Heart left ventricle (tissue), 16 donors: ENCODE results near the gene ZNF620. TPM values are rescaled to one million over a fixed set of nuclear protein-coding genes. Genes with fewer than 3 reads are reported as not detected.

Experiments
- ATAC-seq, 4 donors: fragments of 200-7000 bp; cut with Tn5 transposase; one replicate each; pipeline ENCODE4 v1.9.1; 2020 to 2022; ENCODE audit warnings: moderate library complexity in 4 of 4, mild to moderate bottlenecking in 3 of 4, moderate number of reproducible peaks in 1 of 4
- DNase-seq, 5 donors: peaks; one replicate each; pipeline ENCODE4 v3.0.0-alpha.2; 2020
- H3K27ac ChIP-seq, 12 donors: fragments of 200-600 bp; sonication (generic) in 4 of 12; one replicate each; pipeline versions ENCODE4 v1.5.0 to v1.8.0; 2016 to 2022; ENCODE audit warnings: mild to moderate bottlenecking in 2 of 12
- H3K27me3 ChIP-seq, 9 donors: fragments of 200-600 bp; sonication (generic) in 2 of 9; one replicate each; pipeline versions ENCODE4 v1.5.1 to v1.8.0; 2016 to 2022; ENCODE audit warnings: mild to moderate bottlenecking in 3 of 9
- H3K36me3 ChIP-seq, 9 donors: fragments of 200-600 bp; sonication (generic) in 2 of 9; one replicate each; pipeline versions ENCODE4 v1.5.0 to v1.8.0; 2018 to 2022; ENCODE audit warnings: mild to moderate bottlenecking in 2 of 9
- H3K4me1 ChIP-seq, 12 donors: fragments of 200-600 bp; sonication (generic) in 4 of 12; one replicate each; pipeline versions ENCODE4 v1.5.0 to v1.8.0; 2016 to 2022; ENCODE audit warnings: mild to moderate bottlenecking in 3 of 12
- H3K4me3 ChIP-seq, 12 donors: fragments of 200-600 bp; sonication (generic) in 4 of 12; one replicate each; pipeline versions ENCODE4 v1.5.0 to v1.8.0; 2017 to 2022; ENCODE audit warnings: mild to moderate bottlenecking in 9 of 12, moderate library complexity in 4 of 12
- H3K9me3 ChIP-seq, 12 donors: fragments of 200-600 bp; sonication (generic) in 4 of 12; one replicate each; pipeline versions ENCODE4 v1.5.0 to v1.8.0; 2016 to 2022; ENCODE audit warnings: mild to moderate bottlenecking in 1 of 12
- POLR2A ChIP-seq, 2 donors: fragments of 450-650 bp; IDR thresholded peaks; one replicate each; pipeline ENCODE4 v1.6.1; 2017; ENCODE audit warnings: antibody characterized with exemption in 2 of 2, mild to moderate bottlenecking in 2 of 2, moderate library complexity in 2 of 2
- WGBS, 4 donors: extraction: QIAGEN DNeasy Blood & Tissue Kit in 2 of 4; methylation state at CpG; one replicate each; pipeline versions ENCODE4 v1.1.5 to v1.1.7; 2013 to 2018; 5-methylcytosine and 5-hydroxymethylcytosine counted together
- intact Hi-C, 10 donors: fragments of 100-400 bp; cut with DNase I; formaldehyde crosslinking; loops; one replicate each; pipeline versions ENCODE4 v1.11.1 to v1.14.2; 2022
- polyA plus RNA-seq, 2 donors: library from polyadenylated mRNA; stranded (reverse); fragments of 200-250 nt; gene quantifications; one replicate each; pipeline ENCODE4 v1.2.3, GENCODE V29; 2013
- total RNA-seq, 9 donors: library from RNA; depleted of rRNA in 2 of 9; stranded (reverse); fragments of >200 nt in 2 of 9; fragmentation: NEBNext Ultra II Directional in 3 of 9; extraction: Animal tissue kit (Norgen Biotek cat#: 25700) in 3 of 9; gene quantifications; one replicate each; pipeline versions ENCODE4 v1.1.0 to v1.2.4, GENCODE V29; 2016 to 2023
- TF ChIP-seq, protein P1 (sequence below), 12 donors: fragments of 200-600 bp; sonication (generic) in 4 of 12; IDR thresholded peaks; one replicate each; pipeline versions ENCODE4 v1.5.0 to v1.8.0; 2018 to 2022; ENCODE audit warnings: antibody characterized with exemption in 12 of 12, mild to moderate bottlenecking in 5 of 12
- donor health status: ischemic (EF 13 %, LVEDD 7.1; RV severe dilation, severe dysfunction).
- donor health status: healthy with polysubstance abuse.
- donor health status: DM: no; HTN: yes; CAD: no.
- donor health status: DM: no; HTN: no; CAD: no.
- donor health status: ischemic (EF 25% LVEDD 6.9; RV normal size, moderate dysfunction).
- donor health status: ischemic (EF 25% LVEDD 5.7; RV mildly dilated, moderate dysfunction).
- donor health status: healthy.
- donor health status: DM: yes; HTN: yes; CAD: no.
- donor health status: ischemic (EF 35%, LVEDD 5.7; RV mildly dilated, moderate dysfunction).
- donor health status: nonischemic (EF 11% LVEDD 7.7; RV severe dilation, severe dysfunction).
- donor health status: DM: yes; HTN: yes; CAD: no.
- donor health status: PGD.
- donor health status: ischemic (EF 29% LVEDD 5.4; RV normal size, mild dysfunction).
- donor health status: nonischemic (EF 23%, LVEDD 6.1; RV moderate dilation, normal function).

ZNF620 gene
- total and polyA plus RNA-seq, 11 donors: 1.1 to 4.4 (median 2.5) TPM

DNA sequence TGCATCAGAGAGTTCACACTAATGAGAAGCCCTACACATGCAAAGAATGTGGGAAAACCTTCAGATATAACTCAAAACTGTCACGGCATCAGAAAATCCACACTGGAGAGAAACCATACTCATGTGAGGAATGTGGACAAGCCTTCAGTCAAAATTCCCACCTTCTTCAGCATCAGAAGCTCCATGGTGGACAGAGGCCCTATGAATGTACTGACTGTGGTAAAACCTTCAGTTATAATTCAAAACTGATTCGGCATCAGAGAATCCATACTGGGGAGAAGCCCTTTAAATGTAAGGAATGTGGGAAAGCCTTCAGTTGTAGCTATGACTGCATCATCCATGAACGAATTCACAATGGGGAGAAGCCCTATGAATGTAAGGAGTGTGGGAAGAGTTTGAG is 18.7 kb upstream of the ZNF620 start:
- Histone ChIP-seq H3K9me3 (peaks cover 0 to 36% (median 20%) of the 10 kb centered on the region in 12 donors), H3K27me3 (no peaks in the 10 kb centered on the region), H3K36me3 (peaks cover 8 to 70% (median 57%) of the 10 kb centered on the region in 9 donors), H3K4me1 (no peaks in the 10 kb centered on the region), H3K4me3 (no peak overlapping the region), H3K27ac (no peak overlapping the region)
- DNase-seq (no peak), ATAC-seq (no peak)
- no peak for TF ChIP-seq POLR2A (IDR thresholded peaks at IDR 0.05)
- TF ChIP-seq, protein P1, sequence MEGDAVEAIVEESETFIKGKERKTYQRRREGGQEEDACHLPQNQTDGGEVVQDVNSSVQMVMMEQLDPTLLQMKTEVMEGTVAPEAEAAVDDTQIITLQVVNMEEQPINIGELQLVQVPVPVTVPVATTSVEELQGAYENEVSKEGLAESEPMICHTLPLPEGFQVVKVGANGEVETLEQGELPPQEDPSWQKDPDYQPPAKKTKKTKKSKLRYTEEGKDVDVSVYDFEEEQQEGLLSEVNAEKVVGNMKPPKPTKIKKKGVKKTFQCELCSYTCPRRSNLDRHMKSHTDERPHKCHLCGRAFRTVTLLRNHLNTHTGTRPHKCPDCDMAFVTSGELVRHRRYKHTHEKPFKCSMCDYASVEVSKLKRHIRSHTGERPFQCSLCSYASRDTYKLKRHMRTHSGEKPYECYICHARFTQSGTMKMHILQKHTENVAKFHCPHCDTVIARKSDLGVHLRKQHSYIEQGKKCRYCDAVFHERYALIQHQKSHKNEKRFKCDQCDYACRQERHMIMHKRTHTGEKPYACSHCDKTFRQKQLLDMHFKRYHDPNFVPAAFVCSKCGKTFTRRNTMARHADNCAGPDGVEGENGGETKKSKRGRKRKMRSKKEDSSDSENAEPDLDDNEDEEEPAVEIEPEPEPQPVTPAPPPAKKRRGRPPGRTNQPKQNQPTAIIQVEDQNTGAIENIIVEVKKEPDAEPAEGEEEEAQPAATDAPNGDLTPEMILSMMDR (IDR thresholded peaks at IDR 0.05): no peak
- intact Hi-C loops: no loop called here
- WGBS, 4 donors: 95 to 99% (median 97%) methylated on average over 3 of the region's 3 CpGs

DNA sequence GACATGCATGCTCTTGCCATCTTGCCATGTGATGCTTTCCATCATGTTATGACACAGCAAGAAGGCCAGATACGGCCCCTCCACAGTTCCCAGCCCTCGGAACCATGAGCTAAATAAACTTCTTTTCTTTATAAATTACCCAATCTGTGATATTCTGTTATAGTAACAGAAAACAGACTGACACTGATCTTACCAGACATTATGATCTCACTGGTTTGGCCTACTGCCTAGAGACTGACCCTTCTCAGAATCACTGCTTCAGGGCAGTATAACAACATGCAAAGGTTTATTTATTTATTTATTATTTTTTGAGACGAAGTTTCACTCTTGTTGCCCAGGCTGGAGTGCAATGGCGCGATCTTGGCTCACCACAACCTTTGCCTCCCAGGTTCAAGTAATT is 14.9 kb upstream of the ZNF620 start:
- H3K27me3 ChIP-seq: no peaks in the 10 kb centered on the region
- no peak for ATAC-seq
- intact Hi-C loops: no loop called here
- WGBS, 4 donors: 90 to 95% (median 93%) methylated on average over 5 of the region's 5 CpGs
- H3K4me3 ChIP-seq: no peak overlapping the region
- no peak for DNase-seq
- no peaks in the 10 kb centered on the region for H3K4me1 ChIP-seq
- H3K27ac ChIP-seq: no peak overlapping the region
- H3K36me3 ChIP-seq: peaks cover 8 to 33% (median 21%) of the 10 kb centered on the region in 9 donors
- TF ChIP-seq, protein P1 (IDR thresholded peaks at IDR 0.05): no peak
- TF ChIP-seq POLR2A (IDR thresholded peaks at IDR 0.05): no peak
- H3K9me3 ChIP-seq: peaks cover 0 to 31% (median 19%) of the 10 kb centered on the region in 12 donors

DNA sequence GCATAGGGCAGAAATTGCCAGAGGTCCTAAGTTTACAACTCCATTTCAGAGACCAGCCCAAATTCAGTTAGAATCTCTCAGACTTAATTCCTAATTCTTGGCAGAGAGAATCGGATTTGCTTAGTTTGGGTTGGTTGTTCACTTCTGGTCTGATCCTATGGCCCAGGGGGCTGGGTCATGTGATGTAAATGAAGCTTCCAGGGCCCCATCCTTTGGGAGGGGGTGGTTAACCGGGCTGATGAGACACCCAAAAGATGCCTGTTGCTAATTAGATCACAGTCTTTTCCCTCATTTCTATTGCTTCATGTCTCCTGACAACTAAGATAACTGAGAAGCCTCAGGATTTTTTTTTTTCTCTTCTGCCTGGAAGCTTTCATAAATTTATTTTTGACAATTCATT is 11.1 kb upstream of the ZNF620 start:
- DNase-seq (no peak), ATAC-seq (no peak)
- no peaks in the 10 kb centered on the region for H3K27me3 ChIP-seq
- TF ChIP-seq, protein P1 (IDR thresholded peaks at IDR 0.05): no peak
- TF ChIP-seq POLR2A (IDR thresholded peaks at IDR 0.05): no peak
- peaks cover 0 to 1% (median 0%) of the 10 kb centered on the region in 9 donors for H3K36me3 ChIP-seq
- no peaks in the 10 kb centered on the region for H3K4me1 ChIP-seq
- WGBS, 4 donors: 48 to 62% (median 55%) methylated on average over 2 of the region's 2 CpGs
- intact Hi-C loops: no loop called here
- no peak overlapping the region for H3K27ac ChIP-seq
- no peaks in the 10 kb centered on the region for H3K9me3 ChIP-seq
- peak overlapping the region in 1 of 12 donors; percentile 2 for H3K4me3 ChIP-seq

DNA sequence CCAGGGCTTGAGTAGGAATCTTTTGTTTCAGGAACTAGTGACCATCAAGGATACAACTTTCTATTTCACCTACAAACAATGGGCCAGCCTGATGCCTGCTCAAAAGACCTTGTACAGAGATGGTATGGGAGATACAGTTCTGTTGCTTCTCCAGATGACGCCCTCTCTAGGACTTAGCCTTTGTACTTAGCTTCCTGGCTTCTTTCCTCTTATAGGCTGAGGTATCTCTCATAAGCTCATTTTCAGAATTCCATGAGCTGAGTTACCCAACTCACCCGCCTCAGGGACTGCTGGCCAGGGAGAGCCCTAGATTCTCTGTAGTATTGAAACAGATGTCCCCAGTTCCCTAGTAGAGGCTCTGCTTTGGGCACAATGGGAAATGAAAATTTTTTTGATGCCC is 8.6 kb upstream of the ZNF620 start:
- intact Hi-C loops: no loop called here
- no peak for ATAC-seq

More for the DNA sequence above, 8.6 kb upstream of the ZNF620 start:
- no peaks in the 10 kb centered on the region for H3K9me3 ChIP-seq
- WGBS, 4 donors: 81 to 92% (median 87%) methylated on average over 2 of the region's 2 CpGs
- H3K36me3 ChIP-seq: no peaks in the 10 kb centered on the region
- no peak for TF ChIP-seq POLR2A (IDR thresholded peaks at IDR 0.05)
- TF ChIP-seq, protein P1 (IDR thresholded peaks at IDR 0.05): no peak
- no peak overlapping the region for H3K27ac ChIP-seq
- H3K4me3 ChIP-seq: no peak overlapping the region
- no peaks in the 10 kb centered on the region for H3K27me3 ChIP-seq
- no peak for DNase-seq
- H3K4me1 ChIP-seq: no peaks in the 10 kb centered on the region
